DOHH2 (cell line): ENCODE data around the gene CDK6.

Source experiments
- EZH2phosphoT487 ChIP-seq: fragments of 200-600 bp; sonication (generic); IDR thresholded peaks from 2 replicates; pipeline ENCODE4 v1.6.1; 2017; ENCODE audit warnings: borderline replicate concordance, mild to moderate bottlenecking, antibody characterized with exemption, low read length, moderate library complexity, mixed read lengths
- TF ChIP-seq, protein P1 (sequence below): fragments of 200-600 bp; sonication (generic); IDR thresholded peaks from one replicate; pipeline ENCODE4 v1.5.1; 2014; ENCODE audit warnings: antibody characterized with exemption, mild to moderate bottlenecking, low read depth, low read length; ENCODE audit not compliant: poor library complexity, severe bottlenecking

DNA sequence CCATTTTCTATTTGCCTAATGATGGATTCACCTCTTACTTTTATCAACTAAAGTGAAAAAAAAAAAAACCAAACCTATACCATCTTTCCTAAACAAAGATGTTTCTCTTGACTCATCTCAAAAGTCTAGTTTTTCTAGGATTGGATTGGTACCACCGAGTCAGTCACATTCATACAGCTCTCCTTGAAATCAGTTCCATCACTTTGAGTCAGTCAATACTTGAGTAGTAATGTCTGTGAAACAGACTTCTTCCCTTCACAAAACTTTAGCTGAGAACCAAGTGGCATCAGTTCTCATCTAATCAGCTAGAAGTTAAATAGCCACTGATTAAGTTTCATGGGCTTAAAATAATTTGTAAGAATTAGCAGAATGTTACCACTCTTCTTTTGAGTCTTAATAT, 13.3 kb downstream of the CDK6 start:
- TF ChIP-seq, protein P1, sequence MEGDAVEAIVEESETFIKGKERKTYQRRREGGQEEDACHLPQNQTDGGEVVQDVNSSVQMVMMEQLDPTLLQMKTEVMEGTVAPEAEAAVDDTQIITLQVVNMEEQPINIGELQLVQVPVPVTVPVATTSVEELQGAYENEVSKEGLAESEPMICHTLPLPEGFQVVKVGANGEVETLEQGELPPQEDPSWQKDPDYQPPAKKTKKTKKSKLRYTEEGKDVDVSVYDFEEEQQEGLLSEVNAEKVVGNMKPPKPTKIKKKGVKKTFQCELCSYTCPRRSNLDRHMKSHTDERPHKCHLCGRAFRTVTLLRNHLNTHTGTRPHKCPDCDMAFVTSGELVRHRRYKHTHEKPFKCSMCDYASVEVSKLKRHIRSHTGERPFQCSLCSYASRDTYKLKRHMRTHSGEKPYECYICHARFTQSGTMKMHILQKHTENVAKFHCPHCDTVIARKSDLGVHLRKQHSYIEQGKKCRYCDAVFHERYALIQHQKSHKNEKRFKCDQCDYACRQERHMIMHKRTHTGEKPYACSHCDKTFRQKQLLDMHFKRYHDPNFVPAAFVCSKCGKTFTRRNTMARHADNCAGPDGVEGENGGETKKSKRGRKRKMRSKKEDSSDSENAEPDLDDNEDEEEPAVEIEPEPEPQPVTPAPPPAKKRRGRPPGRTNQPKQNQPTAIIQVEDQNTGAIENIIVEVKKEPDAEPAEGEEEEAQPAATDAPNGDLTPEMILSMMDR = no peak
- TF ChIP-seq EZH2phosphoT487 = no peak
